ENCODE results near the gene WWOX. TPM values are rescaled to one million over a fixed set of nuclear protein-coding genes. Genes with fewer than 3 reads are reported as not detected.

Gene WWOX
- total and polyA plus RNA-seq, 2 donors (not counting 1 experiment from before 2014, with no cell fraction given) = 10.5 to 42.3 TPM

- intact Hi-C loops (cut with micrococcal nuclease) = no loop called here
- H3K4me2 ChIP-seq (replicated peaks; ENCODE audit: low read depth, low read length, poor library complexity, severe bottlenecking) = peak overlapping the region; percentile 3
Measured at GRCh38 chr16:78570399-78571141, 471.1 kb downstream of the WWOX start.

More at GRCh38 chr16:78570399-78571141, 471.1 kb downstream of the WWOX start:
- ChIA-PET POLR2A (no interaction called here), CTCF (no interaction called here)
- TF ChIP-seq EZH2 (IDR thresholded peaks at IDR 0.05; ENCODE audit: borderline replicate concordance, insufficient read depth, low read depth, low read length, poor library complexity, severe bottlenecking) (no peak), CTCF (IDR thresholded peaks at IDR 0.05) (no peak)
- peak overlapping the region; percentile 58 for H3K4me3 Mint-ChIP-seq
- H4K20me1 ChIP-seq (ENCODE audit: control insufficient read depth, insufficient read depth, low read length, poor library complexity, severe bottlenecking) = no peaks in the 10 kb centered on the region
- H3K36me3 ChIP-seq (replicated peaks in 1 of 2; ENCODE audit: control extremely low read depth in 1 of 2, control insufficient read depth in 1 of 2, extremely low read depth in 1 of 2, insufficient read depth in 2 of 2, low read length in 1 of 2) = no peaks in the 10 kb centered on the region
- H3K79me2 ChIP-seq (ENCODE audit: control insufficient read depth, insufficient read depth, low read length) = no peaks in the 10 kb centered on the region
- H3K27ac ChIP-seq (ENCODE audit: low read length in 2 of 2) = peak overlapping the region in 1 of 2 donors; percentile 42
- ATAC-seq (ENCODE audit: low read depth) (no peak), DNase-seq (no peak)
- H3K27me3 ChIP-seq (replicated peaks in 1 of 4; ENCODE audit: control extremely low read depth in 1 of 4, control insufficient read depth in 3 of 4, insufficient read depth in 4 of 4, low read length in 3 of 4) = no peaks in the 10 kb centered on the region
- H3K4me1 ChIP-seq (ENCODE audit: control insufficient read depth in 2 of 2, insufficient read depth in 2 of 2, low read length in 2 of 2) = peaks cover 12 to 26% of the 10 kb centered on the region in 2 donors
- H3K4me3 ChIP-seq (ENCODE audit: control extremely low read depth in 1 of 5, extremely low read depth in 1 of 5, insufficient read depth in 1 of 5, low read depth in 2 of 5, low read length in 4 of 5) = no peak overlapping the region
- H3K9me3 Mint-ChIP-seq (ENCODE audit: insufficient read depth) = peaks cover 2% of the 10 kb centered on the region
- WGBS (ENCODE audit: insufficient coverage) = 70% methylated on average over 7 of the region's 11 CpGs
- H2AFZ ChIP-seq (ENCODE audit: insufficient read depth, low read depth, low read length, poor library complexity, severe bottlenecking) = peak overlapping the region; percentile 42
- no peaks in the 10 kb centered on the region for H3K9me3 ChIP-seq (ENCODE audit: control extremely low read depth in 1 of 3, control insufficient read depth in 2 of 3, insufficient read depth in 1 of 3, low read length in 2 of 3)
- peaks cover 26% of the 10 kb centered on the region for H3K4me1 Mint-ChIP-seq
- no peaks in the 10 kb centered on the region for H3K27me3 Mint-ChIP-seq
- no peak overlapping the region for H3K9ac ChIP-seq (ENCODE audit: low read length)
- no peak overlapping the region for H3K27ac Mint-ChIP-seq
